Vagina (tissue), 2 donors: ENCODE measurements around the gene MDK.

ENCODE experiments used
- POLR2A ChIP-seq, 2 donors: fragments of 450-650 bp; IDR thresholded peaks; one replicate each; pipeline ENCODE4 v1.6.1; 2017; ENCODE audit warnings: antibody characterized with exemption in 2 of 2, mild to moderate bottlenecking in 2 of 2, moderate library complexity in 2 of 2
- TF ChIP-seq, protein P1 (sequence below), 3 experiments: fragments of 450-650 bp in 2 of 3; fragments of 200-600 bp in 1 of 3; sonication (generic) in 1 of 3; IDR thresholded peaks; one replicate each; pipeline ENCODE4 v1.5.1; 2017 to 2019; ENCODE audit warnings: antibody characterized with exemption in 3 of 3, mild to moderate bottlenecking in 2 of 3, moderate library complexity in 2 of 3

DNA sequence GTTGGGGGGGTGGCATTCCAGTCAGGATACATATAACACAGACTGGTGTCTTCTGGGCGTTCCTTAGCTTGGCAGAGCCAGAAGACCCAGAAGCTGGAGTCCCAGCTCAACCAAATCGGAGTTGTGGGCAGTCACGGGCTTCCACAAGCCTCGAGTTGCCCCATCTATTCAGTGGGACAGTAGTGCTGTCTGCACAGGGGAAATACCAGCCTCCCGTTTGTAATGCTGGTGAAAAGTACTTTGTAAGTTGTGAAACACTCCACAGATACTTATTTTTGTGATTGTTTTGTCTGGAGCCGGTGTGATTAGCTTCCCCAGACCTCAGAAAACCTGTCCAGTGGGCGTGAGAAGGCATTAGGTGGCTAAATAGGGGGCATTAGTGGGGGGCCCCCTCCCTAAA is 20.6 kb upstream of the MDK start:
- no peak for TF ChIP-seq POLR2A (IDR thresholded peaks at IDR 0.05)
- TF ChIP-seq, protein P1, sequence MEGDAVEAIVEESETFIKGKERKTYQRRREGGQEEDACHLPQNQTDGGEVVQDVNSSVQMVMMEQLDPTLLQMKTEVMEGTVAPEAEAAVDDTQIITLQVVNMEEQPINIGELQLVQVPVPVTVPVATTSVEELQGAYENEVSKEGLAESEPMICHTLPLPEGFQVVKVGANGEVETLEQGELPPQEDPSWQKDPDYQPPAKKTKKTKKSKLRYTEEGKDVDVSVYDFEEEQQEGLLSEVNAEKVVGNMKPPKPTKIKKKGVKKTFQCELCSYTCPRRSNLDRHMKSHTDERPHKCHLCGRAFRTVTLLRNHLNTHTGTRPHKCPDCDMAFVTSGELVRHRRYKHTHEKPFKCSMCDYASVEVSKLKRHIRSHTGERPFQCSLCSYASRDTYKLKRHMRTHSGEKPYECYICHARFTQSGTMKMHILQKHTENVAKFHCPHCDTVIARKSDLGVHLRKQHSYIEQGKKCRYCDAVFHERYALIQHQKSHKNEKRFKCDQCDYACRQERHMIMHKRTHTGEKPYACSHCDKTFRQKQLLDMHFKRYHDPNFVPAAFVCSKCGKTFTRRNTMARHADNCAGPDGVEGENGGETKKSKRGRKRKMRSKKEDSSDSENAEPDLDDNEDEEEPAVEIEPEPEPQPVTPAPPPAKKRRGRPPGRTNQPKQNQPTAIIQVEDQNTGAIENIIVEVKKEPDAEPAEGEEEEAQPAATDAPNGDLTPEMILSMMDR (IDR thresholded peaks at IDR 0.05): no peak
